Smooth muscle cell (in vitro differentiated cells): Measurements from ENCODE around the gene HAUS3. TPM values are rescaled to one million over a fixed set of nuclear protein-coding genes. Genes with fewer than 3 reads are reported as not detected.

Experiments used
- DNase-seq: peaks from one replicate; lab custom pipeline; 2025; ENCODE audit not compliant: unreplicated experiment; lab: John Stamatoyannopoulos, UW
- H2AFZ ChIP-seq: fragments of 200-600 bp; sonication (generic); 2 replicates; pipeline ENCODE4 v1.6.0; 2016; ENCODE audit warnings: antibody characterized with exemption, low read depth, mild to moderate bottlenecking
- H3F3A ChIP-seq: fragments of 200-600 bp; sonication (generic); 2 replicates; pipeline ENCODE4 v1.6.0; 2017; ENCODE audit warnings: antibody characterized with exemption, low read depth
- H3K27ac ChIP-seq: fragments of 200-600 bp; sonication (generic); 2 replicates; pipeline ENCODE4 v1.5.1; 2016; ENCODE audit warnings: low read depth, mild to moderate bottlenecking
- H3K27me3 ChIP-seq: fragments of 200-600 bp; sonication (generic); 2 replicates; pipeline ENCODE4 v1.6.1; 2016; ENCODE audit warnings: low read depth, mild to moderate bottlenecking
- H3K36me3 ChIP-seq: fragments of 200-600 bp; sonication (generic); 2 replicates; pipeline ENCODE4 v1.5.1; 2016; ENCODE audit warnings: low read depth
- H3K4me1 ChIP-seq: fragments of 200-600 bp; sonication (generic); 2 replicates; pipeline ENCODE4 v1.5.1; 2016; ENCODE audit warnings: low read depth
- H3K4me2 ChIP-seq: fragments of 200-600 bp; sonication (generic); 2 replicates; pipeline ENCODE4 v1.6.0; 2016; ENCODE audit warnings: mild to moderate bottlenecking
- H3K4me3 ChIP-seq: fragments of 200-600 bp; sonication (generic); 2 replicates; pipeline ENCODE4 v1.5.1; 2016; ENCODE audit warnings: mild to moderate bottlenecking
- H3K79me2 ChIP-seq: fragments of 200-600 bp; sonication (generic); 2 replicates; pipeline ENCODE4 v1.6.0; 2016; ENCODE audit warnings: low read depth, mild to moderate bottlenecking
- H3K9ac ChIP-seq: fragments of 200-600 bp; sonication (generic); 2 replicates; pipeline ENCODE4 v1.6.0; 2016; ENCODE audit warnings: low read depth
- H3K9me3 ChIP-seq: fragments of 200-600 bp; sonication (generic); replicated peaks from 2 replicates; pipeline ENCODE4 v1.5.1; 2016; ENCODE audit warnings: low read depth
- H4K20me1 ChIP-seq: fragments of 200-600 bp; sonication (generic); 2 replicates; pipeline ENCODE4 v1.6.0; 2016; ENCODE audit warnings: low read depth
- WGBS: methylation state at CpG from one replicate; pipeline ENCODE4 v1.1.7; 2016; ENCODE audit warnings: low lambda C conversion rate; 5-methylcytosine and 5-hydroxymethylcytosine counted together
- polyA plus RNA-seq: library from polyadenylated mRNA; unstranded; fragments of >200 nt; fragmentation: Nextera tagmentation; extraction: Ambion mirVana; gene quantifications from 2 replicates; pipeline ENCODE4 v1.2.1, GENCODE V29; 2016
- total RNA-seq: library from RNA; depleted of rRNA; stranded (reverse); fragments of >200 nt; gene quantifications from 2 replicates; pipeline ENCODE4 v1.2.3, GENCODE V29; 2014
- TF ChIP-seq, protein P1 (sequence below): fragments of 200-600 bp; sonication (generic); IDR thresholded peaks from 2 replicates; pipeline ENCODE4 v1.5.1; 2017; ENCODE audit warnings: borderline replicate concordance, mild to moderate bottlenecking, antibody characterized with exemption; ENCODE audit not compliant: insufficient read depth, poor library complexity, severe bottlenecking

Gene HAUS3
- total and polyA plus RNA-seq, 2 experiments from 2014 or later: 13.4 to 16.2 TPM

DNA sequence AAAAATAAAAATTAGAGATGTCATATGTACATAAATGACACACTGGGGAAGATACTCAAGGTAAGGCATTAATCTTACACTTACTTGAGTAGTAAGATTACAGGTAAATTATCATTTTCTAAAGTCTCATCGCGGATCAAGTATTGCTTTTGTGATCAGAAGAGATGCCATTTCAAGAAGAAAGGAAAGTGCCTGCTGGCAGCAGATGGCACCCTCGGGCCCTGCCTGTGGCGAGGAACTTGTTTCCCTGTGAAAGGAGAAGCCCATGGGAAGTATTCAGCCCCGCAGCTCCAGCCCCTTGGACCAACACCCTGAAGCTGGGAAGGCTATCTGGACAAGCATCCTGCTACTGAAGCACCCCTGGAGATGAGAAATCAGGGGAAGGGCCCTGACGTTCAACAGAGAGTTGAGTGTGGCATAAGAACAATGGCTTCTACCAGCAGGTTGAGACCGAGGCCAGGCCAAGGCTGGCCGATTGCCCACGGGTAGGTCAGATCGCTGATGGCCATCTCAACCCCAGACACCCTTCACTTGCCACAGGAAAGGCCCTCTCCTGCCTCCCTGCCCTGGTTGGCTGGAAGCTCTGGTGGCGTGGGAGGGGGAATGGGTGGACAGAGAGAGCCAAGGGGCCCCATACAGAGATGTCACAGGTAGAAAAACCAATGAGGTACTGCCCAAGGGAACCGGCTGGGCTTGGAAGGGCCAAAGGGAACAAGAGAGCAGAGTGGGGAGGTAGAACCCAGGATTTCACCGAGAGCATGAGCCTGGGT lies 38.8 kb upstream of the HAUS3 start:
- no peaks in the 10 kb centered on the region for H3K27me3 ChIP-seq
- no peaks in the 10 kb centered on the region for H3K79me2 ChIP-seq
- no peaks in the 10 kb centered on the region for H4K20me1 ChIP-seq
- no peak overlapping the region for H3K27ac ChIP-seq
- 94% methylated on average over 13 of the region's 13 CpGs for WGBS
- H3K9ac ChIP-seq: no peak overlapping the region
- H3K4me3 ChIP-seq: no peak overlapping the region
- TF ChIP-seq, protein P1, sequence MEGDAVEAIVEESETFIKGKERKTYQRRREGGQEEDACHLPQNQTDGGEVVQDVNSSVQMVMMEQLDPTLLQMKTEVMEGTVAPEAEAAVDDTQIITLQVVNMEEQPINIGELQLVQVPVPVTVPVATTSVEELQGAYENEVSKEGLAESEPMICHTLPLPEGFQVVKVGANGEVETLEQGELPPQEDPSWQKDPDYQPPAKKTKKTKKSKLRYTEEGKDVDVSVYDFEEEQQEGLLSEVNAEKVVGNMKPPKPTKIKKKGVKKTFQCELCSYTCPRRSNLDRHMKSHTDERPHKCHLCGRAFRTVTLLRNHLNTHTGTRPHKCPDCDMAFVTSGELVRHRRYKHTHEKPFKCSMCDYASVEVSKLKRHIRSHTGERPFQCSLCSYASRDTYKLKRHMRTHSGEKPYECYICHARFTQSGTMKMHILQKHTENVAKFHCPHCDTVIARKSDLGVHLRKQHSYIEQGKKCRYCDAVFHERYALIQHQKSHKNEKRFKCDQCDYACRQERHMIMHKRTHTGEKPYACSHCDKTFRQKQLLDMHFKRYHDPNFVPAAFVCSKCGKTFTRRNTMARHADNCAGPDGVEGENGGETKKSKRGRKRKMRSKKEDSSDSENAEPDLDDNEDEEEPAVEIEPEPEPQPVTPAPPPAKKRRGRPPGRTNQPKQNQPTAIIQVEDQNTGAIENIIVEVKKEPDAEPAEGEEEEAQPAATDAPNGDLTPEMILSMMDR: no peak
- H3K9me3 ChIP-seq: no peaks in the 10 kb centered on the region
- no peak overlapping the region for H3K4me2 ChIP-seq
- H3K36me3 ChIP-seq: no peaks in the 10 kb centered on the region
- no peaks in the 10 kb centered on the region for H3K4me1 ChIP-seq
- H3F3A ChIP-seq: no peaks in the 10 kb centered on the region
- no peak overlapping the region for H2AFZ ChIP-seq
- DNase-seq: no peak

- no peak overlapping the region for H3K9ac ChIP-seq
- H3K79me2 ChIP-seq: no peaks in the 10 kb centered on the region
- H3K27ac ChIP-seq: no peak overlapping the region
- WGBS: 93% methylated on average over 9 of the region's 9 CpGs
- no peaks in the 10 kb centered on the region for H3K36me3 ChIP-seq
- no peak for DNase-seq
- H2AFZ ChIP-seq: no peak overlapping the region
- no peaks in the 10 kb centered on the region for H3K9me3 ChIP-seq
- no peaks in the 10 kb centered on the region for H4K20me1 ChIP-seq
- TF ChIP-seq, protein P1: no peak
- H3K4me1 ChIP-seq: no peaks in the 10 kb centered on the region
- H3F3A ChIP-seq: no peaks in the 10 kb centered on the region
- H3K4me3 ChIP-seq: no peak overlapping the region
- H3K27me3 ChIP-seq: no peaks in the 10 kb centered on the region
- H3K4me2 ChIP-seq: no peak overlapping the region
Observed at GRCh38 chr4:2277956-2278355, 36.0 kb upstream of the HAUS3 start.

GRCh38 chr4:2276581-2277325 lies 34.8 kb upstream of the HAUS3 start:
- Histone ChIP-seq H3K27me3 (no peaks in the 10 kb centered on the region), H3K4me2 (no peak overlapping the region), H3K4me1 (no peaks in the 10 kb centered on the region), H3F3A (no peaks in the 10 kb centered on the region), H3K4me3 (no peak overlapping the region), H3K36me3 (no peaks in the 10 kb centered on the region), H3K9me3 (no peaks in the 10 kb centered on the region), H3K9ac (no peak overlapping the region), H3K27ac (no peak overlapping the region), H3K79me2 (no peaks in the 10 kb centered on the region), H2AFZ (no peak overlapping the region), H4K20me1 (no peaks in the 10 kb centered on the region)
- TF ChIP-seq, protein P1: no peak
- DNase-seq: no peak
- 96% methylated on average over 30 of the region's 30 CpGs for WGBS
